Skeletal muscle tissue (tissue), 4 donors: ENCODE measurements around the gene MCTP2. TPM values are rescaled to one million over a fixed set of nuclear protein-coding genes. Genes with fewer than 3 reads are reported as not detected.

Experiments
- H3K27ac ChIP-seq: one replicate; pipeline ENCODE4 v1.7.0; 2013; ENCODE audit warnings: mild to moderate bottlenecking, low read depth, low read length, inconsistent platforms
- H3K27me3 ChIP-seq, 3 donors: one replicate each; pipeline ENCODE4 v1.7.0; 2013; ENCODE audit warnings: low read length in 3 of 3; ENCODE audit not compliant: control insufficient read depth in 3 of 3, insufficient read depth in 3 of 3
- H3K36me3 ChIP-seq, 3 donors: one replicate each; pipeline ENCODE4 v1.7.0; 2013; ENCODE audit warnings: low read length in 3 of 3; ENCODE audit not compliant: control insufficient read depth in 3 of 3, insufficient read depth in 3 of 3
- H3K4me1 ChIP-seq, 3 donors: one replicate each; pipeline ENCODE4 v1.7.0; 2013; ENCODE audit warnings: low read length in 3 of 3, mild to moderate bottlenecking in 3 of 3; ENCODE audit not compliant: control insufficient read depth in 3 of 3, insufficient read depth in 3 of 3
- H3K4me3 ChIP-seq, 3 donors: one replicate each; pipeline ENCODE4 v1.7.0; 2013; ENCODE audit warnings: low read length in 3 of 3
- H3K9ac ChIP-seq, 3 donors: one replicate each; pipeline ENCODE4 v1.7.0; 2013; ENCODE audit warnings: low read length in 3 of 3, mild to moderate bottlenecking in 3 of 3, moderate library complexity in 2 of 3, low read depth in 1 of 3
- H3K9me3 ChIP-seq, 3 donors: one replicate each; pipeline ENCODE4 v1.7.0; 2013; ENCODE audit warnings: low read length in 3 of 3; ENCODE audit not compliant: control insufficient read depth in 3 of 3
- total RNA-seq: library from RNA; depleted of rRNA; stranded (reverse); fragments of >200 nt; gene quantifications from one replicate; pipeline ENCODE4 v1.2.3, GENCODE V29; 2014
- donor health status: Osteomylitis.

The MCTP2 gene
- total RNA-seq, 1 donor from 2014 or later: 2.1 TPM

- Histone ChIP-seq H3K9me3 (no peaks in the 10 kb centered on the region), H3K9ac (no peak overlapping the region), H3K27ac (no peak overlapping the region), H3K27me3 (no peaks in the 10 kb centered on the region), H3K36me3 (no peaks in the 10 kb centered on the region), H3K4me1 (no peaks in the 10 kb centered on the region), H3K4me3 (no peak overlapping the region)
Observed at GRCh38 chr15:94336817-94337467, 105.6 kb downstream of the MCTP2 start.

- Histone ChIP-seq H3K36me3 (no peaks in the 10 kb centered on the region), H3K27ac (no peak overlapping the region), H3K27me3 (no peaks in the 10 kb centered on the region), H3K9me3 (no peaks in the 10 kb centered on the region), H3K9ac (no peak overlapping the region), H3K4me3 (no peak overlapping the region), H3K4me1 (no peaks in the 10 kb centered on the region)
Observed at GRCh38 chr15:94338243-94338846, 107.0 kb downstream of the MCTP2 start.

GRCh38 chr15:94346282-94346681 is 114.9 kb downstream of the MCTP2 start:
- H3K9me3 ChIP-seq: no peaks in the 10 kb centered on the region
- no peaks in the 10 kb centered on the region for H3K36me3 ChIP-seq
- H3K9ac ChIP-seq: no peak overlapping the region
- H3K4me3 ChIP-seq: no peak overlapping the region
- no peaks in the 10 kb centered on the region for H3K4me1 ChIP-seq
- H3K27ac ChIP-seq: no peak overlapping the region
- H3K27me3 ChIP-seq: no peaks in the 10 kb centered on the region

- H3K27ac ChIP-seq: no peak overlapping the region
- no peaks in the 10 kb centered on the region for H3K4me1 ChIP-seq
Observed at GRCh38 chr15:94348084-94348483, 116.7 kb downstream of the MCTP2 start.

GRCh38 chr15:94351031-94351535 is 119.7 kb downstream of the MCTP2 start:
- no peaks in the 10 kb centered on the region for H3K9me3 ChIP-seq
- no peak overlapping the region for H3K27ac ChIP-seq
- no peaks in the 10 kb centered on the region for H3K36me3 ChIP-seq
- no peak overlapping the region for H3K9ac ChIP-seq
- no peaks in the 10 kb centered on the region for H3K27me3 ChIP-seq
- H3K4me1 ChIP-seq: no peaks in the 10 kb centered on the region
- no peak overlapping the region for H3K4me3 ChIP-seq

More at GRCh38 chr15:94348084-94348483, 116.7 kb downstream of the MCTP2 start:
- Histone ChIP-seq H3K27me3 (no peaks in the 10 kb centered on the region), H3K4me3 (no peak overlapping the region), H3K9me3 (no peaks in the 10 kb centered on the region), H3K9ac (no peak overlapping the region), H3K36me3 (no peaks in the 10 kb centered on the region)

- Histone ChIP-seq H3K36me3 (no peaks in the 10 kb centered on the region), H3K9me3 (no peaks in the 10 kb centered on the region), H3K27me3 (no peaks in the 10 kb centered on the region), H3K4me1 (no peaks in the 10 kb centered on the region), H3K4me3 (no peak overlapping the region), H3K9ac (no peak overlapping the region), H3K27ac (no peak overlapping the region)
Observed at GRCh38 chr15:94352636-94353487, 121.5 kb downstream of the MCTP2 start.

GRCh38 chr15:94353488-94353820 is 122.1 kb downstream of the MCTP2 start:
- no peaks in the 10 kb centered on the region for H3K9me3 ChIP-seq
- no peak overlapping the region for H3K27ac ChIP-seq

GRCh38 chr15:94354655-94355054 is 123.3 kb downstream of the MCTP2 start:
- no peaks in the 10 kb centered on the region for H3K36me3 ChIP-seq
- no peak overlapping the region for H3K9ac ChIP-seq
- H3K27me3 ChIP-seq: peaks cover 0 to 3% (median 3%) of the 10 kb centered on the region in 3 donors
- no peak overlapping the region for H3K4me3 ChIP-seq
- no peaks in the 10 kb centered on the region for H3K4me1 ChIP-seq
- H3K27ac ChIP-seq: no peak overlapping the region
- H3K9me3 ChIP-seq: no peaks in the 10 kb centered on the region

More at GRCh38 chr15:94353488-94353820, 122.1 kb downstream of the MCTP2 start:
- Histone ChIP-seq H3K4me1 (no peaks in the 10 kb centered on the region), H3K9ac (no peak overlapping the region), H3K27me3 (peaks cover 0 to 2% (median 2%) of the 10 kb centered on the region in 3 donors), H3K36me3 (no peaks in the 10 kb centered on the region), H3K4me3 (no peak overlapping the region)

GRCh38 chr15:94359716-94360115 is 128.4 kb downstream of the MCTP2 start:
- Histone ChIP-seq H3K36me3 (no peaks in the 10 kb centered on the region), H3K4me1 (no peaks in the 10 kb centered on the region), H3K9me3 (no peaks in the 10 kb centered on the region), H3K9ac (no peak overlapping the region), H3K27ac (no peak overlapping the region), H3K4me3 (no peak overlapping the region), H3K27me3 (peaks cover 0 to 14% (median 3%) of the 10 kb centered on the region in 3 donors)

GRCh38 chr15:94360251-94360685 is 128.9 kb downstream of the MCTP2 start:
- Histone ChIP-seq H3K4me3 (no peak overlapping the region), H3K27me3 (peaks cover 0 to 14% (median 3%) of the 10 kb centered on the region in 3 donors), H3K9ac (no peak overlapping the region), H3K4me1 (no peaks in the 10 kb centered on the region), H3K27ac (no peak overlapping the region), H3K36me3 (no peaks in the 10 kb centered on the region), H3K9me3 (no peaks in the 10 kb centered on the region)
